HEK293 (cell line): ENCODE results near the gene FOXP3.

Experiments
- CTCF ChIA-PET: fragments of 350-600 bp; formaldehyde crosslinking; extraction: SDS; loops from one replicate; lab custom pipeline; 2021; ENCODE audit warnings: antibody characterized with exemption; lab: Yijun Ruan, JAX
- POLR2A ChIA-PET: fragments of 300-600 bp; formaldehyde crosslinking; extraction: SDS; loops from one replicate; lab custom pipeline; 2020; ENCODE audit warnings: antibody characterized with exemption, inconsistent platforms; lab: Yijun Ruan, JAX
- H3K27ac ChIP-seq: fragments of 200-500 bp; sonication (Bioruptor generic); 2 replicates; pipeline ENCODE4 v1.5.1; 2014; ENCODE audit warnings: low read depth, low read length, control low read depth, inconsistent platforms; ENCODE audit errors: extremely low read depth
- H3K36me3 ChIP-seq, 2 experiments: fragments of 200-500 bp in 1 of 2; sonication (Bioruptor generic) in 1 of 2; 1 replicate in 1 of 2; 2 replicates in 1 of 2; pipeline ENCODE4 v1.5.1; 2014 to 2017; ENCODE audit warnings: inconsistent platforms in 2 of 2, low read length in 2 of 2; ENCODE audit not compliant: control insufficient read depth in 2 of 2, insufficient read depth in 1 of 2
- H3K4me1 ChIP-seq: fragments of 200-500 bp; sonication (Bioruptor generic); 2 replicates; pipeline ENCODE4 v1.5.1; 2014; ENCODE audit warnings: mild to moderate bottlenecking, low read length, inconsistent platforms; ENCODE audit not compliant: control insufficient read depth, insufficient read depth
- H3K4me3 ChIP-seq: 2 replicates; pipeline ENCODE4 v1.5.1; 2011; ENCODE audit warnings: low read depth, mild to moderate bottlenecking, control low read depth, low read length, moderate library complexity
- H3K9me3 ChIP-seq: fragments of 200-500 bp; sonication (Bioruptor generic); 2 replicates; pipeline ENCODE4 v1.5.1; 2014; ENCODE audit warnings: low read depth, low read length, inconsistent platforms; ENCODE audit not compliant: control insufficient read depth, insufficient read depth
- GLI2 ChIP-seq: fragments of 450-650 bp; formaldehyde crosslinking; IDR thresholded peaks from 2 replicates; pipeline ENCODE4; 2017; ENCODE audit warnings: missing biosample characterization, missing genetic modification characterization, low read depth, borderline replicate concordance
- KLF1 ChIP-seq: fragments of 450-650 bp; formaldehyde crosslinking; IDR thresholded peaks from 2 replicates; pipeline ENCODE4 v1.5.1; 2016; ENCODE audit warnings: missing biosample characterization, missing genetic modification characterization
- KLF9 ChIP-seq: fragments of 450-650 bp; formaldehyde crosslinking; IDR thresholded peaks from 2 replicates; pipeline ENCODE4 v1.5.1; 2016; ENCODE audit warnings: missing biosample characterization, missing genetic modification characterization, low read depth
- SALL2 ChIP-seq: fragments of 450-650 bp; formaldehyde crosslinking; IDR thresholded peaks from 2 replicates; pipeline ENCODE4 v1.5.0; 2017; ENCODE audit warnings: missing biosample characterization, mild to moderate bottlenecking, missing genetic modification characterization, borderline replicate concordance
- TRIM28 ChIP-seq: IDR thresholded peaks from 2 replicates; pipeline ENCODE4 v1.6.1; 2011; ENCODE audit warnings: low read length, control low read depth, borderline replicate concordance
- ZBTB1 ChIP-seq: fragments of 450-650 bp; formaldehyde crosslinking; IDR thresholded peaks from 2 replicates; pipeline ENCODE4 v1.5.1; 2016; ENCODE audit warnings: missing biosample characterization, missing genetic modification characterization
- ZNF174 ChIP-seq: fragments of 450-650 bp; formaldehyde crosslinking; IDR thresholded peaks from 2 replicates; pipeline ENCODE4 v1.5.0; 2017; ENCODE audit warnings: missing biosample characterization, mild to moderate bottlenecking, missing genetic modification characterization
- ZNF335 ChIP-seq: fragments of 450-650 bp; formaldehyde crosslinking; conservative IDR thresholded peaks from 2 replicates; pipeline ENCODE4 v1.5.1; 2016; ENCODE audit warnings: missing biosample characterization, missing genetic modification characterization
- ZNF433 ChIP-seq: fragments of 450-650 bp; formaldehyde crosslinking; IDR thresholded peaks from 2 replicates; pipeline ENCODE4 v1.5.1; 2016; ENCODE audit warnings: missing biosample characterization, missing genetic modification characterization, low read depth
- ZNF473 ChIP-seq: fragments of 450-650 bp; formaldehyde crosslinking; IDR thresholded peaks from 2 replicates; pipeline ENCODE4 v1.5.1; 2017; ENCODE audit warnings: missing biosample characterization, missing genetic modification characterization
- ZNF677 ChIP-seq: fragments of 450-650 bp; IDR thresholded peaks from 2 replicates; pipeline ENCODE4 v1.5.0; 2018; ENCODE audit warnings: missing biosample characterization, mild to moderate bottlenecking, missing genetic modification characterization, moderate library complexity
- ZNF837 ChIP-seq: fragments of 450-650 bp; formaldehyde crosslinking; IDR thresholded peaks from 2 replicates; pipeline ENCODE4 v1.5.1; 2016; ENCODE audit warnings: missing biosample characterization, missing genetic modification characterization
- ZSCAN16 ChIP-seq: fragments of 450-650 bp; formaldehyde crosslinking; IDR thresholded peaks from 2 replicates; pipeline ENCODE4 v1.5.1; 2016; ENCODE audit warnings: missing biosample characterization, missing genetic modification characterization
- TF ChIP-seq, protein P1 (sequence below): fragments of 450-650 bp; formaldehyde crosslinking; conservative IDR thresholded peaks from 2 replicates; pipeline ENCODE4 v1.5.1; 2016; ENCODE audit warnings: low read depth, missing biosample characterization, missing genetic modification characterization
- TF ChIP-seq, protein P2 (sequence below): fragments of 450-650 bp; formaldehyde crosslinking; IDR thresholded peaks from 2 replicates; pipeline ENCODE4 v1.5.1; 2017; ENCODE audit warnings: missing biosample characterization, mild to moderate bottlenecking, missing genetic modification characterization, moderate library complexity
- TF ChIP-seq, protein P3 (sequence below): fragments of 450-650 bp; formaldehyde crosslinking; IDR thresholded peaks from 2 replicates; pipeline ENCODE4 v1.5.1; 2016; ENCODE audit warnings: missing biosample characterization, missing genetic modification characterization
- TF ChIP-seq, protein P4 (sequence below): fragments of 450-650 bp; formaldehyde crosslinking; conservative IDR thresholded peaks from 2 replicates; pipeline ENCODE4 v1.5.1; 2016; ENCODE audit warnings: low read depth, missing biosample characterization, missing genetic modification characterization
- TF ChIP-seq, protein P5 (sequence below): fragments of 450-650 bp; formaldehyde crosslinking; IDR thresholded peaks from 2 replicates; pipeline ENCODE4 v1.5.1; 2017; ENCODE audit warnings: missing biosample characterization, missing genetic modification characterization
- TF ChIP-seq, protein P6 (sequence below): fragments of 450-650 bp; IDR thresholded peaks from 2 replicates; pipeline ENCODE4 v1.5.1; 2018; ENCODE audit warnings: missing biosample characterization, missing genetic modification characterization
- TF ChIP-seq, protein P7 (sequence below): fragments of 450-650 bp; formaldehyde crosslinking; IDR thresholded peaks from 2 replicates; pipeline ENCODE4 v1.5.1; 2016; ENCODE audit warnings: missing biosample characterization, missing genetic modification characterization

FOXP3 gene

DNA sequence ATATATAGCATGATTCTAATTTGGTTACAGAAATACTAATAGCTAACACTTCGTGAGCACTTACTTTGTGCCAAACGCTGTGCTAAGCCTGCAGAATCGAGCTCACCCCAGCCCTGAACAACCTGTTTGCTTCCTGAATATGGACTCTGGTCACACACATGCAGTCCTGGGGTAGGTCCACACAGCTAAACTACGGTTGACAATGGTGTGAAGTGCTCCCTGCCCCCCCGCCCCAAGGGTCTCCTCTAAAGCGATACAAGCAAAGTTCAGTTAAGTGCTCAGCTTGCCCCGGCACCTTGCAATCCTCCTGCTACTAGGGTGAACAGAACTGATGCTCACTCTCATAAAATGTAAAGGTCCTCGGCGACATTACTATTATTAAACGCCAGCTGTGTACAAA lies 879 bp downstream of the FOXP3 start (continued):
- TF ChIP-seq, protein P1, sequence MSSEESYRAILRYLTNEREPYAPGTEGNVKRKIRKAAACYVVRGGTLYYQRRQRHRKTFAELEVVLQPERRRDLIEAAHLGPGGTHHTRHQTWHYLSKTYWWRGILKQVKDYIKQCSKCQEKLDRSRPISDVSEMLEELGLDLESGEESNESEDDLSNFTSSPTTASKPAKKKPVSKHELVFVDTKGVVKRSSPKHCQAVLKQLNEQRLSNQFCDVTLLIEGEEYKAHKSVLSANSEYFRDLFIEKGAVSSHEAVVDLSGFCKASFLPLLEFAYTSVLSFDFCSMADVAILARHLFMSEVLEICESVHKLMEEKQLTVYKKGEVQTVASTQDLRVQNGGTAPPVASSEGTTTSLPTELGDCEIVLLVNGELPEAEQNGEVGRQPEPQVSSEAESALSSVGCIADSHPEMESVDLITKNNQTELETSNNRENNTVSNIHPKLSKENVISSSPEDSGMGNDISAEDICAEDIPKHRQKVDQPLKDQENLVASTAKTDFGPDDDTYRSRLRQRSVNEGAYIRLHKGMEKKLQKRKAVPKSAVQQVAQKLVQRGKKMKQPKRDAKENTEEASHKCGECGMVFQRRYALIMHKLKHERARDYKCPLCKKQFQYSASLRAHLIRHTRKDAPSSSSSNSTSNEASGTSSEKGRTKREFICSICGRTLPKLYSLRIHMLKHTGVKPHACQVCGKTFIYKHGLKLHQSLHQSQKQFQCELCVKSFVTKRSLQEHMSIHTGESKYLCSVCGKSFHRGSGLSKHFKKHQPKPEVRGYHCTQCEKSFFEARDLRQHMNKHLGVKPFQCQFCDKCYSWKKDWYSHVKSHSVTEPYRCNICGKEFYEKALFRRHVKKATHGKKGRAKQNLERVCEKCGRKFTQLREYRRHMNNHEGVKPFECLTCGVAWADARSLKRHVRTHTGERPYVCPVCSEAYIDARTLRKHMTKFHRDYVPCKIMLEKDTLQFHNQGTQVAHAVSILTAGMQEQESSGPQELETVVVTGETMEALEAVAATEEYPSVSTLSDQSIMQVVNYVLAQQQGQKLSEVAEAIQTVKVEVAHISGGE, result no peak
- TF ChIP-seq ZNF837 (tag by site-specific recombination) (no peak), ZNF473 (tag by site-specific recombination) (no peak), ZNF677 (no peak), KLF9 (tag by site-specific recombination) (no peak), ZSCAN16 (tag by site-specific recombination) (no peak), SALL2 (tag by site-specific recombination) (no peak)
- TF ChIP-seq, protein P2, sequence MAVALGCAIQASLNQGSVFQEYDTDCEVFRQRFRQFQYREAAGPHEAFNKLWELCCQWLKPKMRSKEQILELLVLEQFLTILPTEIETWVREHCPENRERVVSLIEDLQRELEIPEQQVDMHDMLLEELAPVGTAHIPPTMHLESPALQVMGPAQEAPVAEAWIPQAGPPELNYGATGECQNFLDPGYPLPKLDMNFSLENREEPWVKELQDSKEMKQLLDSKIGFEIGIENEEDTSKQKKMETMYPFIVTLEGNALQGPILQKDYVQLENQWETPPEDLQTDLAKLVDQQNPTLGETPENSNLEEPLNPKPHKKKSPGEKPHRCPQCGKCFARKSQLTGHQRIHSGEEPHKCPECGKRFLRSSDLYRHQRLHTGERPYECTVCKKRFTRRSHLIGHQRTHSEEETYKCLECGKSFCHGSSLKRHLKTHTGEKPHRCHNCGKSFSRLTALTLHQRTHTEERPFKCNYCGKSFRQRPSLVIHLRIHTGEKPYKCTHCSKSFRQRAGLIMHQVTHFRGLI (tag by site-specific recombination), result no peak
- TF ChIP-seq, protein P3, sequence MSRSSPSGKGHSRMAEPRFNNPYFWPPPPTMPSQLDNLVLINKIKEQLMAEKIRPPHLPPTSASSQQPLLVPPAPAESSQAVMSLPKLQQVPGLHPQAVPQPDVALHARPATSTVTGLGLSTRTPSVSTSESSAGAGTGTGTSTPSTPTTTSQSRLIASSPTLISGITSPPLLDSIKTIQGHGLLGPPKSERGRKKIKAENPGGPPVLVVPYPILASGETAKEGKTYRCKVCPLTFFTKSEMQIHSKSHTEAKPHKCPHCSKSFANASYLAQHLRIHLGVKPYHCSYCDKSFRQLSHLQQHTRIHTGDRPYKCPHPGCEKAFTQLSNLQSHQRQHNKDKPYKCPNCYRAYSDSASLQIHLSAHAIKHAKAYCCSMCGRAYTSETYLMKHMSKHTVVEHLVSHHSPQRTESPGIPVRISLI (tag by site-specific recombination), result no peak
- TF ChIP-seq, protein P4, sequence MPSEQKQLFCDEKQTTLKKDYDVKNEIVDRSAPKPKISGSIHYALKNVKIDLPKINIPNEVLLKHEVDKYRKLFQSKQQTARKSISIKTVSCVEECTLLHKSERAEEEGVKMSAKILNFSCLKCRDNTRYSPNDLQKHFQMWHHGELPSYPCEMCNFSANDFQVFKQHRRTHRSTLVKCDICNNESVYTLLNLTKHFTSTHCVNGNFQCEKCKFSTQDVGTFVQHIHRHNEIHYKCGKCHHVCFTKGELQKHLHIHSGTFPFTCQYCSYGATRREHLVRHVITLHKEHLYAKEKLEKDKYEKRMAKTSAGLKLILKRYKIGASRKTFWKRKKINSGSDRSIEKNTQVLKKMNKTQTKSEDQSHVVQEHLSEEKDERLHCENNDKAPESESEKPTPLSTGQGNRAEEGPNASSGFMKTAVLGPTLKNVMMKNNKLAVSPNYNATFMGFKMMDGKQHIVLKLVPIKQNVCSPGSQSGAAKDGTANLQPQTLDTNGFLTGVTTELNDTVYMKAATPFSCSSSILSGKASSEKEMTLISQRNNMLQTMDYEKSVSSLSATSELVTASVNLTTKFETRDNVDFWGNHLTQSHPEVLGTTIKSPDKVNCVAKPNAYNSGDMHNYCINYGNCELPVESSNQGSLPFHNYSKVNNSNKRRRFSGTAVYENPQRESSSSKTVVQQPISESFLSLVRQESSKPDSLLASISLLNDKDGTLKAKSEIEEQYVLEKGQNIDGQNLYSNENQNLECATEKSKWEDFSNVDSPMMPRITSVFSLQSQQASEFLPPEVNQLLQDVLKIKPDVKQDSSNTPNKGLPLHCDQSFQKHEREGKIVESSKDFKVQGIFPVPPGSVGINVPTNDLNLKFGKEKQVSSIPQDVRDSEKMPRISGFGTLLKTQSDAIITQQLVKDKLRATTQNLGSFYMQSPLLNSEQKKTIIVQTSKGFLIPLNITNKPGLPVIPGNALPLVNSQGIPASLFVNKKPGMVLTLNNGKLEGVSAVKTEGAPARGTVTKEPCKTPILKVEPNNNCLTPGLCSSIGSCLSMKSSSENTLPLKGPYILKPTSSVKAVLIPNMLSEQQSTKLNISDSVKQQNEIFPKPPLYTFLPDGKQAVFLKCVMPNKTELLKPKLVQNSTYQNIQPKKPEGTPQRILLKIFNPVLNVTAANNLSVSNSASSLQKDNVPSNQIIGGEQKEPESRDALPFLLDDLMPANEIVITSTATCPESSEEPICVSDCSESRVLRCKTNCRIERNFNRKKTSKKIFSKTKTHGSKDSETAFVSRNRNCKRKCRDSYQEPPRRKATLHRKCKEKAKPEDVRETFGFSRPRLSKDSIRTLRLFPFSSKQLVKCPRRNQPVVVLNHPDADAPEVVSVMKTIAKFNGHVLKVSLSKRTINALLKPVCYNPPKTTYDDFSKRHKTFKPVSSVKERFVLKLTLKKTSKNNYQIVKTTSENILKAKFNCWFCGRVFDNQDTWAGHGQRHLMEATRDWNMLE (tag by site-specific recombination), result no peak

DNA sequence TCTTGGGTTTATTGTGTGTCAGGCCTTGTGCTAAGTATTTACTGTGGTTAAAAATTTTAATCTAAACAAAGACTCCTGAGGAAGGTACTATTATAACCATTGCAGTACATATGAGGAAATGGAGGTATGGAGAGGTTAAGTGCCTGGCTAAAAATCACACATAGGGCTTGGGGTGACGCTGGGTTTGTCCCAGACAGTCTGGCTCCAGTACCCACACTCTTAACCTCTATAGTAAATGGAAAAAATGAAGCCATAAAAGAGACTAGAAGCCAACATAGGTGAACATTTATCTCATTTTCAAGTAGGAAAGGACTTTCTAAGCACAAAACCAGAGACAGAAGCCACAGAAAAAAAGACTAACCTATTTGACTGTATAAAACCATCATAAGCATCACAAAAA lies 1.9 kb downstream of the FOXP3 start:
- ChIA-PET CTCF (no interaction called here), POLR2A (interaction anchor here (0.7 kb wide), 1 partner anchor 62 kb away, joined by 3 read pairs; no protein-coding TSS in a partner anchor)
- Histone ChIP-seq H3K4me1 (no peaks in the 10 kb centered on the region), H3K27ac (no peak overlapping the region), H3K4me3 (no peak overlapping the region), H3K36me3 (no peaks in the 10 kb centered on the region), H3K9me3 (no peaks in the 10 kb centered on the region)
- TF ChIP-seq ZBTB1 (tag by site-specific recombination) (no peak), KLF1 (tag by site-specific recombination) (no peak), ZNF174 (tag by site-specific recombination) (no peak), ZNF433 (tag by site-specific recombination) (no peak), ZNF335 (tag by site-specific recombination) (no peak), GLI2 (tag by site-specific recombination) (no peak), TRIM28 (no peak)
- TF ChIP-seq, protein P5, sequence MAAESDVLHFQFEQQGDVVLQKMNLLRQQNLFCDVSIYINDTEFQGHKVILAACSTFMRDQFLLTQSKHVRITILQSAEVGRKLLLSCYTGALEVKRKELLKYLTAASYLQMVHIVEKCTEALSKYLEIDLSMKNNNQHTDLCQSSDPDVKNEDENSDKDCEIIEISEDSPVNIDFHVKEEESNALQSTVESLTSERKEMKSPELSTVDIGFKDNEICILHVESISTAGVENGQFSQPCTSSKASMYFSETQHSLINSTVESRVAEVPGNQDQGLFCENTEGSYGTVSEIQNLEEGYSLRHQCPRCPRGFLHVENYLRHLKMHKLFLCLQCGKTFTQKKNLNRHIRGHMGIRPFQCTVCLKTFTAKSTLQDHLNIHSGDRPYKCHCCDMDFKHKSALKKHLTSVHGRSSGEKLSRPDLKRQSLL (tag by site-specific recombination), result no peak
- TF ChIP-seq, protein P6, sequence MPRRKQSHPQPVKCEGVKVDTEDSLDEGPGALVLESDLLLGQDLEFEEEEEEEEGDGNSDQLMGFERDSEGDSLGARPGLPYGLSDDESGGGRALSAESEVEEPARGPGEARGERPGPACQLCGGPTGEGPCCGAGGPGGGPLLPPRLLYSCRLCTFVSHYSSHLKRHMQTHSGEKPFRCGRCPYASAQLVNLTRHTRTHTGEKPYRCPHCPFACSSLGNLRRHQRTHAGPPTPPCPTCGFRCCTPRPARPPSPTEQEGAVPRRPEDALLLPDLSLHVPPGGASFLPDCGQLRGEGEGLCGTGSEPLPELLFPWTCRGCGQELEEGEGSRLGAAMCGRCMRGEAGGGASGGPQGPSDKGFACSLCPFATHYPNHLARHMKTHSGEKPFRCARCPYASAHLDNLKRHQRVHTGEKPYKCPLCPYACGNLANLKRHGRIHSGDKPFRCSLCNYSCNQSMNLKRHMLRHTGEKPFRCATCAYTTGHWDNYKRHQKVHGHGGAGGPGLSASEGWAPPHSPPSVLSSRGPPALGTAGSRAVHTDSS (tag by site-specific recombination), result no peak
- TF ChIP-seq, protein P7, sequence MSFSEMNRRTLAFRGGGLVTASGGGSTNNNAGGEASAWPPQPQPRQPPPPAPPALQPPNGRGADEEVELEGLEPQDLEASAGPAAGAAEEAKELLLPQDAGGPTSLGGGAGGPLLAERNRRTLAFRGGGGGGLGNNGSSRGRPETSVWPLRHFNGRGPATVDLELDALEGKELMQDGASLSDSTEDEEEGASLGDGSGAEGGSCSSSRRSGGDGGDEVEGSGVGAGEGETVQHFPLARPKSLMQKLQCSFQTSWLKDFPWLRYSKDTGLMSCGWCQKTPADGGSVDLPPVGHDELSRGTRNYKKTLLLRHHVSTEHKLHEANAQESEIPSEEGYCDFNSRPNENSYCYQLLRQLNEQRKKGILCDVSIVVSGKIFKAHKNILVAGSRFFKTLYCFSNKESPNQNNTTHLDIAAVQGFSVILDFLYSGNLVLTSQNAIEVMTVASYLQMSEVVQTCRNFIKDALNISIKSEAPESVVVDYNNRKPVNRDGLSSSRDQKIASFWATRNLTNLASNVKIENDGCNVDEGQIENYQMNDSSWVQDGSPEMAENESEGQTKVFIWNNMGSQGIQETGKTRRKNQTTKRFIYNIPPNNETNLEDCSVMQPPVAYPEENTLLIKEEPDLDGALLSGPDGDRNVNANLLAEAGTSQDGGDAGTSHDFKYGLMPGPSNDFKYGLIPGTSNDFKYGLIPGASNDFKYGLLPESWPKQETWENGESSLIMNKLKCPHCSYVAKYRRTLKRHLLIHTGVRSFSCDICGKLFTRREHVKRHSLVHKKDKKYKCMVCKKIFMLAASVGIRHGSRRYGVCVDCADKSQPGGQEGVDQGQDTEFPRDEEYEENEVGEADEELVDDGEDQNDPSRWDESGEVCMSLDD (tag by site-specific recombination), result no peak
